PC-3 (cell line): ENCODE results near the gene SV2C.

ENCODE experiments used
- CTCF ChIP-seq: fragments of 300-600 bp; sonication (generic); conservative IDR thresholded peaks from 2 replicates; pipeline ENCODE4 v1.5.1; 2017; ENCODE audit warnings: antibody characterized with exemption, low read depth, mild to moderate bottlenecking, low read length
- EZH2 ChIP-seq: fragments of 300-600 bp; sonication (generic); IDR thresholded peaks from one replicate; pipeline ENCODE4 v1.6.1; 2017; ENCODE audit warnings: antibody characterized with exemption, mild to moderate bottlenecking, low read length; ENCODE audit not compliant: unreplicated experiment
- EZH2phosphoT487 ChIP-seq: fragments of 300-600 bp; sonication (generic); IDR thresholded peaks from 2 replicates; pipeline ENCODE4 v1.6.1; 2018; ENCODE audit warnings: mild to moderate bottlenecking, antibody characterized with exemption, low read length, borderline replicate concordance

- TF ChIP-seq EZH2 (no peak), EZH2phosphoT487 (no peak), CTCF (no peak)
Measured at GRCh38 chr5:76162335-76162734, 79.2 kb downstream of the SV2C start.
